ENCODE results near the gene MCF2L. TPM values are rescaled to one million over a fixed set of nuclear protein-coding genes. Genes with fewer than 3 reads are reported as not detected.

The MCF2L gene
- total and polyA plus RNA-seq, 8 donors = 16.0 to 83.6 (median 23.6) TPM

- H3K4me1 ChIP-seq = peaks cover 0 to 3% (median 0%) of the 10 kb centered on the region in 3 donors
- no peak for FAIRE-seq
- TF ChIP-seq, protein P1, sequence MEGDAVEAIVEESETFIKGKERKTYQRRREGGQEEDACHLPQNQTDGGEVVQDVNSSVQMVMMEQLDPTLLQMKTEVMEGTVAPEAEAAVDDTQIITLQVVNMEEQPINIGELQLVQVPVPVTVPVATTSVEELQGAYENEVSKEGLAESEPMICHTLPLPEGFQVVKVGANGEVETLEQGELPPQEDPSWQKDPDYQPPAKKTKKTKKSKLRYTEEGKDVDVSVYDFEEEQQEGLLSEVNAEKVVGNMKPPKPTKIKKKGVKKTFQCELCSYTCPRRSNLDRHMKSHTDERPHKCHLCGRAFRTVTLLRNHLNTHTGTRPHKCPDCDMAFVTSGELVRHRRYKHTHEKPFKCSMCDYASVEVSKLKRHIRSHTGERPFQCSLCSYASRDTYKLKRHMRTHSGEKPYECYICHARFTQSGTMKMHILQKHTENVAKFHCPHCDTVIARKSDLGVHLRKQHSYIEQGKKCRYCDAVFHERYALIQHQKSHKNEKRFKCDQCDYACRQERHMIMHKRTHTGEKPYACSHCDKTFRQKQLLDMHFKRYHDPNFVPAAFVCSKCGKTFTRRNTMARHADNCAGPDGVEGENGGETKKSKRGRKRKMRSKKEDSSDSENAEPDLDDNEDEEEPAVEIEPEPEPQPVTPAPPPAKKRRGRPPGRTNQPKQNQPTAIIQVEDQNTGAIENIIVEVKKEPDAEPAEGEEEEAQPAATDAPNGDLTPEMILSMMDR (IDR thresholded peaks at IDR 0.05) = no peak
- intact Hi-C loops (cut with DNase I) = no loop called here
- DNase-seq = peak in 2 of 6 donors; percentile 38 to 45
- 44 to 65% methylated on average over 30 of the region's 30 CpGs for WGBS, 2 donors
- no peaks in the 10 kb centered on the region for H3K9me3 ChIP-seq
- peak overlapping the region in 1 of 4 donors; percentile 74 for H3K27ac ChIP-seq
- peak in 3 of 4 donors; percentile 51 to 70 (median 66) for ATAC-seq
- H3K36me3 ChIP-seq = no peaks in the 10 kb centered on the region
- H3K27me3 ChIP-seq = no peaks in the 10 kb centered on the region
- peak overlapping the region in 2 of 4 donors; percentile 0 to 26 for H3K4me3 ChIP-seq
Observed at GRCh38 chr13:112984954-112985802, 16.2 kb downstream of the MCF2L start.

DNA sequence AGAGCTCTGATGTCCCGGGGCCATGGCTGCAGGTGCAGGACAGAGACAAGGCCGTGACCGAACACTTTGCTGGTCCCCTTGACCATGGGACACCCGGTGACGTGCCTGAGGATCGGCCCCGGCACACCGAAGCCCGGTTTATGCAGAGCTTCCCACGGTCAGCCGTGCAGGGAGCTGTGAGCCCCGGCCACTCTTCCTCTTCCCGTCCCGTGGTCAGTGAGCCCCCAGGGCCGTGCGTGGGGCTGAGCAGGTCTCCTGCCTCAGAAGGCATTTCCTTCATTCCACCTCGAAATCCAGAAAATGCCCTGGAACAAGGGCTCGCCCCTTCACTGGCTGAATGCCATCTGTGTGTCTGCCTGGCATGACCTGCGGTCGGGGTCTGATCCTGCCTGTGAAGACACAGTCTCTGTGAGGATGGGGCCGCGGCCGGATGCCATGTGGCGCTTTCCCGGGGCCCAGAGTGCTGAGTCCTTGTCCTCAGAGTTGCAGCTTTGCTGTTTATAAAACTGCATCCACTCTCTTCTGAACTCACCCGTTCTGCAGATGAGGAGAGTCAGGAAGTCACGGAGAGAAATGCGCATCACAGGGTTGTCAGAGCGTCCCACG, 16.9 kb downstream of the MCF2L start:
- Histone ChIP-seq H3K4me1 (peaks cover 0 to 7% (median 0%) of the 10 kb centered on the region in 3 donors), H3K27me3 (no peaks in the 10 kb centered on the region), H3K4me3 (no peak overlapping the region), H3K9me3 (no peaks in the 10 kb centered on the region), H3K36me3 (no peaks in the 10 kb centered on the region), H3K27ac (no peak overlapping the region)
- WGBS, 2 donors = 83 to 89% methylated on average over 30 of the region's 30 CpGs
- DNase-seq = peak in 1 of 6 donors; percentile 65
- intact Hi-C loops (cut with DNase I) = no loop called here
- no peak for ATAC-seq
- TF ChIP-seq, protein P1 (IDR thresholded peaks at IDR 0.05) = no peak
- FAIRE-seq = no peak

- no peaks in the 10 kb centered on the region for H3K36me3 ChIP-seq
- DNase-seq = peak in 1 of 6 donors; percentile 63
- no peak for ATAC-seq
- no peak overlapping the region for H3K27ac ChIP-seq
- TF ChIP-seq, protein P1 (IDR thresholded peaks at IDR 0.05) = no peak
- H3K27me3 ChIP-seq = no peaks in the 10 kb centered on the region
- no peak for FAIRE-seq
- WGBS, 2 donors = 84 to 85% methylated on average over 20 of the region's 20 CpGs
- H3K4me1 ChIP-seq = peaks cover 0 to 7% (median 0%) of the 10 kb centered on the region in 3 donors
- H3K4me3 ChIP-seq = no peak overlapping the region
- no peaks in the 10 kb centered on the region for H3K9me3 ChIP-seq
- intact Hi-C loops (cut with DNase I) = no loop called here
Observed at GRCh38 chr13:112986470-112986869, 17.5 kb downstream of the MCF2L start.

GRCh38 chr13:112986946-112987681, 18.1 kb downstream of the MCF2L start:
- intact Hi-C loops (cut with DNase I) = no loop called here
- Histone ChIP-seq H3K36me3 (no peaks in the 10 kb centered on the region), H3K27me3 (no peaks in the 10 kb centered on the region), H3K4me3 (no peak overlapping the region), H3K27ac (no peak overlapping the region), H3K9me3 (no peaks in the 10 kb centered on the region), H3K4me1 (peaks cover 0 to 7% (median 0%) of the 10 kb centered on the region in 3 donors)
- WGBS, 2 donors = 76 to 86% methylated on average over 28 to 29 of the region's 29 CpGs
- TF ChIP-seq, protein P1 (IDR thresholded peaks at IDR 0.05) = no peak
- FAIRE-seq (no peak), DNase-seq (peak in 1 of 6 donors; percentile 35), ATAC-seq (no peak)
